SK-N-MC (cell line): ENCODE results near the gene NTS.

ENCODE experiments used
- EZH2 ChIP-seq: fragments of 200-600 bp; sonication (generic); IDR thresholded peaks from one replicate; pipeline ENCODE4 v1.6.1; 2017; ENCODE audit warnings: antibody characterized with exemption
- FOXP2 ChIP-seq: optimal IDR thresholded peaks from 2 replicates; pipeline ENCODE3; 2011; ENCODE audit warnings: mild to moderate bottlenecking, moderate library complexity; ENCODE audit not compliant: insufficient read depth; ENCODE audit errors: extremely low read length, control extremely low read depth
- POLR2AphosphoS5 ChIP-seq: IDR thresholded peaks from 2 replicates; pipeline ENCODE4 v1.6.1; 2012; ENCODE audit warnings: mild to moderate bottlenecking, low read depth, low read length, borderline replicate concordance

- TF ChIP-seq EZH2 (no peak), FOXP2 (no peak), POLR2AphosphoS5 (no peak)
Measured at GRCh38 chr12:85877459-85877858, 3.4 kb downstream of the NTS start.
